ENCODE results near the gene LENG1.

DNA sequence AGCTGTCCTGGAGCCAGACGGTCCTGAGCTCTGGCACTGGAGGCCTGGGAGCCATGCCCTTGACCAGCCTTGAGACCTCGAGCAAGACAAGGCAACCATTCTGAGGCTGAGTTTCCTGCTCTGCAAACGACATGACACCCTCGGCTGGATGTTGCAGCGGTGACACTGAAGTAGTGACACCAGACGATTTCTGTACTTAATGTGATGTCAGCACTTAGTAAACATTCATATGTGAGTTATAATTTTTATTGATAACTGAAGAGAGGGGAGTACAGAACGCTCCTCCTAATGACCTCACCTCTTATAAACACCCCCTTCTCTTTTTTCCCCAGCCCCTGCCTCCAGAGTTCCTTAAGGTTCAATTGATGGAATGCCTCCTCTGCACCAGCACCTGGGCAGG, 51.0 kb downstream of the LENG1 start:
- TF ChIP-seq, protein P1, sequence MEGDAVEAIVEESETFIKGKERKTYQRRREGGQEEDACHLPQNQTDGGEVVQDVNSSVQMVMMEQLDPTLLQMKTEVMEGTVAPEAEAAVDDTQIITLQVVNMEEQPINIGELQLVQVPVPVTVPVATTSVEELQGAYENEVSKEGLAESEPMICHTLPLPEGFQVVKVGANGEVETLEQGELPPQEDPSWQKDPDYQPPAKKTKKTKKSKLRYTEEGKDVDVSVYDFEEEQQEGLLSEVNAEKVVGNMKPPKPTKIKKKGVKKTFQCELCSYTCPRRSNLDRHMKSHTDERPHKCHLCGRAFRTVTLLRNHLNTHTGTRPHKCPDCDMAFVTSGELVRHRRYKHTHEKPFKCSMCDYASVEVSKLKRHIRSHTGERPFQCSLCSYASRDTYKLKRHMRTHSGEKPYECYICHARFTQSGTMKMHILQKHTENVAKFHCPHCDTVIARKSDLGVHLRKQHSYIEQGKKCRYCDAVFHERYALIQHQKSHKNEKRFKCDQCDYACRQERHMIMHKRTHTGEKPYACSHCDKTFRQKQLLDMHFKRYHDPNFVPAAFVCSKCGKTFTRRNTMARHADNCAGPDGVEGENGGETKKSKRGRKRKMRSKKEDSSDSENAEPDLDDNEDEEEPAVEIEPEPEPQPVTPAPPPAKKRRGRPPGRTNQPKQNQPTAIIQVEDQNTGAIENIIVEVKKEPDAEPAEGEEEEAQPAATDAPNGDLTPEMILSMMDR (IDR thresholded peaks at IDR 0.05; ENCODE audit: poor library complexity) = no peak
- no peak for TF ChIP-seq EZH2 (IDR thresholded peaks at IDR 0.05; ENCODE audit: borderline replicate concordance)

Data from hepatocyte (in vitro differentiated cells).